Vagina (tissue), 2 donors: ENCODE results near the gene ADCY4. TPM values are rescaled to one million over a fixed set of nuclear protein-coding genes. Genes with fewer than 3 reads are reported as not detected.
"Not testable (repeated sequence)": the region's sequence is repeated elsewhere in the genome, so short reads cannot be mapped to it uniquely, and the experiment has no call there.

Experiments used
- DNase-seq, 2 donors: peaks; one replicate each; pipeline ENCODE4 v3.0.0-alpha.2; 2017; ENCODE audit errors: extremely low spot score in 2 of 2
- H3K27ac ChIP-seq: fragments of 200-600 bp; sonication (generic); one replicate; pipeline ENCODE4 v1.5.1; 2019
- H3K27me3 ChIP-seq: fragments of 200-600 bp; sonication (generic); one replicate; pipeline ENCODE4 v1.5.1; 2019
- H3K36me3 ChIP-seq, 2 donors: fragments of 200-600 bp; sonication (generic); one replicate each; pipeline ENCODE4 v1.5.1; 2017 to 2019
- H3K4me1 ChIP-seq: fragments of 200-600 bp; sonication (generic); one replicate; pipeline ENCODE4 v1.5.1; 2019
- H3K4me3 ChIP-seq, 2 donors: fragments of 200-600 bp; sonication (generic); 1 replicate in 1 of 2; 2 replicates in 1 of 2; pipeline ENCODE4 v1.5.1; 2016 to 2019
- H3K9me3 ChIP-seq: fragments of 200-600 bp; sonication (generic); one replicate; pipeline ENCODE4 v1.5.1; 2019
- POLR2A ChIP-seq, 2 donors: fragments of 450-650 bp; IDR thresholded peaks; one replicate each; pipeline ENCODE4 v1.6.1; 2017; ENCODE audit warnings: antibody characterized with exemption in 2 of 2, mild to moderate bottlenecking in 2 of 2, moderate library complexity in 2 of 2
- POLR2AphosphoS5 ChIP-seq, 2 donors: sonication (generic); formaldehyde crosslinking; IDR thresholded peaks; one replicate each; pipeline ENCODE4 v1.9.0; 2017; ENCODE audit warnings: antibody characterized with exemption in 2 of 2, mild to moderate bottlenecking in 2 of 2, low read depth in 1 of 2; ENCODE audit not compliant: insufficient read depth in 1 of 2
- intact Hi-C: fragments of 100-400 bp; cut with DNase I; formaldehyde crosslinking; loops from one replicate; pipeline ENCODE4 v1.15.1; 2023
- total RNA-seq: library from RNA; depleted of rRNA; stranded (reverse); fragments of >200 nt; gene quantifications from one replicate; pipeline ENCODE4 v1.2.3, GENCODE V29; 2016
- TF ChIP-seq, protein P1 (sequence below), 3 experiments: fragments of 450-650 bp in 2 of 3; fragments of 200-600 bp in 1 of 3; sonication (generic) in 1 of 3; IDR thresholded peaks; one replicate each; pipeline ENCODE4 v1.5.1; 2017 to 2019; ENCODE audit warnings: antibody characterized with exemption in 3 of 3, mild to moderate bottlenecking in 2 of 3, moderate library complexity in 2 of 3

Gene ADCY4
- total RNA-seq, 1 donor from 2014 or later, result 32.7 TPM

GRCh38 chr14:24376448-24377070, 41.7 kb upstream of the ADCY4 start:
- Histone ChIP-seq H3K9me3 (no peaks in the 10 kb centered on the region), H3K27me3 (no peaks in the 10 kb centered on the region), H3K36me3 (peaks cover 0 to 21% of the 10 kb centered on the region in 2 donors), H3K4me1 (peaks cover 18% of the 10 kb centered on the region), H3K4me3 (no peak overlapping the region), H3K27ac (no peak overlapping the region)
- DNase-seq, result no peak
- TF ChIP-seq, protein P1, sequence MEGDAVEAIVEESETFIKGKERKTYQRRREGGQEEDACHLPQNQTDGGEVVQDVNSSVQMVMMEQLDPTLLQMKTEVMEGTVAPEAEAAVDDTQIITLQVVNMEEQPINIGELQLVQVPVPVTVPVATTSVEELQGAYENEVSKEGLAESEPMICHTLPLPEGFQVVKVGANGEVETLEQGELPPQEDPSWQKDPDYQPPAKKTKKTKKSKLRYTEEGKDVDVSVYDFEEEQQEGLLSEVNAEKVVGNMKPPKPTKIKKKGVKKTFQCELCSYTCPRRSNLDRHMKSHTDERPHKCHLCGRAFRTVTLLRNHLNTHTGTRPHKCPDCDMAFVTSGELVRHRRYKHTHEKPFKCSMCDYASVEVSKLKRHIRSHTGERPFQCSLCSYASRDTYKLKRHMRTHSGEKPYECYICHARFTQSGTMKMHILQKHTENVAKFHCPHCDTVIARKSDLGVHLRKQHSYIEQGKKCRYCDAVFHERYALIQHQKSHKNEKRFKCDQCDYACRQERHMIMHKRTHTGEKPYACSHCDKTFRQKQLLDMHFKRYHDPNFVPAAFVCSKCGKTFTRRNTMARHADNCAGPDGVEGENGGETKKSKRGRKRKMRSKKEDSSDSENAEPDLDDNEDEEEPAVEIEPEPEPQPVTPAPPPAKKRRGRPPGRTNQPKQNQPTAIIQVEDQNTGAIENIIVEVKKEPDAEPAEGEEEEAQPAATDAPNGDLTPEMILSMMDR (IDR thresholded peaks at IDR 0.05), result no peak
- TF ChIP-seq POLR2A (IDR thresholded peaks at IDR 0.05) (no peak), POLR2AphosphoS5 (IDR thresholded peaks at IDR 0.05; ENCODE audit: insufficient read depth in 1 of 2, low read depth in 1 of 2) (no peak)
- intact Hi-C loops, result no loop called here

- H3K36me3 ChIP-seq, result peaks cover 0 to 21% of the 10 kb centered on the region in 2 donors
- TF ChIP-seq, protein P1 (IDR thresholded peaks at IDR 0.05), result no peak
- TF ChIP-seq POLR2A (IDR thresholded peaks at IDR 0.05), result no peak
- no peak for TF ChIP-seq POLR2AphosphoS5 (IDR thresholded peaks at IDR 0.05; ENCODE audit: insufficient read depth in 1 of 2, low read depth in 1 of 2)
- no peak for DNase-seq
Measured at GRCh38 chr14:24372701-24373416, 38.0 kb upstream of the ADCY4 start.

GRCh38 chr14:24371605-24372004, 36.7 kb upstream of the ADCY4 start:
- intact Hi-C loops, DNase-seq, H3K27me3 ChIP-seq, H3K9me3 ChIP-seq, H3K4me3 ChIP-seq: not testable (repeated sequence)
- Histone ChIP-seq H3K4me1 (peaks cover 49% of the 10 kb centered on the region), H3K27ac (peak overlapping the region; percentile 26), H3K36me3 (peaks cover 0 to 20% of the 10 kb centered on the region in 2 donors)

More at GRCh38 chr14:24372701-24373416, 38.0 kb upstream of the ADCY4 start:
- Histone ChIP-seq H3K4me1 (peaks cover 51% of the 10 kb centered on the region), H3K9me3 (no peaks in the 10 kb centered on the region), H3K27ac (peak overlapping the region; percentile 26), H3K4me3 (no peak overlapping the region), H3K27me3 (no peaks in the 10 kb centered on the region)
- intact Hi-C loops, result no loop called here

DNA sequence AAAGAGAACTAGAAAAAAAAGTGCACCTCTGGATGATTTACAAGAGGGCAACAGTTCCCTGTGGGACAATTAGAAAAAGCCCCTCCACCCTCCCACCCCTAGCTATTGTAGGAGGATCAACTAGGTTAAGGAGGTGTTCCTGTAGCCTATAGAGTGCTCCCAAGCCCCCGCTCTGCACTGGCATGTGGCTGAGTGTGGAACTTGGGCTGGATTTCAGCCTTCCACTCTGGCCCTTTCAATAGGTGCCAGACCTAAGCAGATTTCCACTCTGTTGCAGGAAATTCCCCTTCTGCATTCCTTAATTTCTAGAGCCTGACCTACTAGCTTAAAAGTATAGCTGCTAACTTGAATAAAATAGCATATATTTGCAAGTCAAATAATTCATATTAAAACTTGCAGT, 35.9 kb upstream of the ADCY4 start:
- H3K4me3 ChIP-seq, result no peak overlapping the region
- H3K4me1 ChIP-seq, result peaks cover 52% of the 10 kb centered on the region
- no peaks in the 10 kb centered on the region for H3K9me3 ChIP-seq
- TF ChIP-seq, protein P1 (IDR thresholded peaks at IDR 0.05), result no peak
- TF ChIP-seq POLR2AphosphoS5 (IDR thresholded peaks at IDR 0.05; ENCODE audit: insufficient read depth in 1 of 2, low read depth in 1 of 2) (no peak), POLR2A (IDR thresholded peaks at IDR 0.05) (no peak)
- intact Hi-C loops, result no loop called here
- peaks cover 0 to 18% of the 10 kb centered on the region in 2 donors for H3K36me3 ChIP-seq
- DNase-seq, result no peak
- no peaks in the 10 kb centered on the region for H3K27me3 ChIP-seq
- peak overlapping the region; percentile 98 for H3K27ac ChIP-seq

GRCh38 chr14:24369907-24370687, 35.2 kb upstream of the ADCY4 start:
- intact Hi-C loops, result no loop called here
- TF ChIP-seq, protein P1 (IDR thresholded peaks at IDR 0.05), result no peak
- TF ChIP-seq POLR2AphosphoS5 (IDR thresholded peaks at IDR 0.05; ENCODE audit: insufficient read depth in 1 of 2, low read depth in 1 of 2) (no peak), POLR2A (IDR thresholded peaks at IDR 0.05) (no peak)
- Histone ChIP-seq H3K9me3 (no peaks in the 10 kb centered on the region), H3K27me3 (no peaks in the 10 kb centered on the region), H3K4me3 (peak overlapping the region; percentile 74 to 75), H3K36me3 (peaks cover 0 to 13% of the 10 kb centered on the region in 2 donors), H3K27ac (peak overlapping the region; percentile 98), H3K4me1 (peaks cover 58% of the 10 kb centered on the region)
- DNase-seq, result no peak
